GM10248 (cell line): ENCODE results near the gene TSEN54.

ENCODE experiments used
- CTCF ChIA-PET: fragments of 300-600 bp; sonication (Branson Sonifier 250); formaldehyde crosslinking; extraction: SDS; loops from one replicate; lab custom pipeline; 2021; ENCODE audit warnings: antibody characterized with exemption; lab: Yijun Ruan, JAX
- POLR2A ChIA-PET: fragments of 350-650 bp; sonication (Branson Sonifier 250); formaldehyde crosslinking; extraction: SDS; loops from one replicate; lab custom pipeline; 2020; ENCODE audit warnings: antibody characterized with exemption; lab: Yijun Ruan, JAX
- DNase-seq: peaks from one replicate; pipeline ENCODE4 v3.0.0; 2012; ENCODE audit errors: extremely low spot score
- CTCF ChIP-seq: IDR thresholded peaks from 2 replicates; pipeline ENCODE4 v1.5.1; 2012; ENCODE audit warnings: mild to moderate bottlenecking, low read depth; ENCODE audit errors: extremely low read depth, missing control alignments, control extremely low read depth

Gene TSEN54

GRCh38 chr17:75521290-75521689 is 5.0 kb downstream of the TSEN54 start:
- CTCF ChIA-PET: interaction anchor here (0.6 to 1.8 kb wide), 2 partner anchors 14 to 16 kb away, joined by 3 to 4 read pairs; no protein-coding TSS in a partner anchor
- POLR2A ChIA-PET: no interaction called here
- no peak for TF ChIP-seq CTCF
- no peak for DNase-seq

GRCh38 chr17:75521951-75522727 is 5.8 kb downstream of the TSEN54 start:
- ChIA-PET POLR2A (no interaction called here), CTCF (interaction anchor here (0.6 to 1.8 kb wide), 3 partner anchors 15 to 408 kb away, joined by 3 to 4 read pairs (median 3); no protein-coding TSS in a partner anchor)
- DNase-seq: no peak
- no peak for TF ChIP-seq CTCF

GRCh38 chr17:75523647-75524046 is 7.3 kb downstream of the TSEN54 start:
- no peak for TF ChIP-seq CTCF
- POLR2A ChIA-PET: no interaction called here
- no peak for DNase-seq
- CTCF ChIA-PET: interaction anchor here (1.1 to 2.2 kb wide), 2 partner anchors 7 to 19 kb away, joined by 3 to 13 read pairs; partner anchors contain the start of gene TSEN54

- DNase-seq: no peak
- no peak for TF ChIP-seq CTCF
- ChIA-PET CTCF (interaction anchor here (0.9 to 2.2 kb wide), 5 partner anchors 8 to 112 kb away, joined by 3 to 13 read pairs (median 4); partner anchors contain the start of gene TSEN54), POLR2A (no interaction called here)
Observed at GRCh38 chr17:75524269-75524969, 8.1 kb downstream of the TSEN54 start.

- ChIA-PET CTCF (interaction anchor here (0.7 to 2.2 kb wide), 6 partner anchors 9 to 254 kb away, joined by 3 to 13 read pairs (median 4); partner anchors contain the start of genes MIF4GD and TSEN54), POLR2A (interaction anchor here (0.6 kb wide), 1 partner anchor 10 kb away, joined by 5 read pairs; no protein-coding TSS in a partner anchor)
- peak; percentile 94 for DNase-seq
- peak; percentile 55 for TF ChIP-seq CTCF
Observed at GRCh38 chr17:75524970-75525805, 8.9 kb downstream of the TSEN54 start, which contains the start of gene LLGL2. Gene LLGL2 (plus strand): TSS chr17:75525697. CDS start chr17:75543427, 17,730 bp downstream.
